Spleen (tissue), 11 donors: ENCODE results near the gene LRRTM4. TPM values are rescaled to one million over a fixed set of nuclear protein-coding genes. Genes with fewer than 3 reads are reported as not detected.

Source experiments
- DNase-seq: peaks from one replicate; pipeline ENCODE4 v3.0.0-alpha.2; 2020
- H3K27ac ChIP-seq, 8 donors: fragments of 200-600 bp; sonication (generic) in 7 of 8; 1 replicate in 4 of 8; 2 replicates in 4 of 8; pipeline versions ENCODE4 v1.5.0 to v1.8.0; 2016 to 2021; ENCODE audit warnings: inconsistent platforms in 4 of 8, mild to moderate bottlenecking in 4 of 8, moderate library complexity in 1 of 8
- H3K27me3 ChIP-seq, 7 donors: fragments of 200-600 bp; sonication (generic) in 6 of 7; replicated peaks in 1 of 7; 1 replicate in 4 of 7; 2 replicates in 3 of 7; pipeline versions ENCODE4 v1.5.0 to v1.8.0; 2016 to 2021; ENCODE audit warnings: inconsistent platforms in 3 of 7, mild to moderate bottlenecking in 1 of 7
- H3K36me3 ChIP-seq, 6 donors: fragments of 200-600 bp; sonication (generic) in 5 of 6; 1 replicate in 4 of 6; 2 replicates in 2 of 6; pipeline versions ENCODE4 v1.5.0 to v1.8.0; 2016 to 2021; ENCODE audit warnings: inconsistent platforms in 2 of 6
- H3K4me1 ChIP-seq, 6 donors: fragments of 200-600 bp; sonication (generic) in 5 of 6; 1 replicate in 3 of 6; 2 replicates in 3 of 6; pipeline versions ENCODE4 v1.5.0 to v1.8.0; 2016 to 2021; ENCODE audit warnings: inconsistent platforms in 3 of 6
- H3K4me3 ChIP-seq, 8 donors: fragments of 200-600 bp; sonication (generic) in 7 of 8; 1 replicate in 4 of 8; 2 replicates in 4 of 8; pipeline versions ENCODE4 v1.5.0 to v1.8.0; 2016 to 2021; ENCODE audit warnings: inconsistent platforms in 4 of 8, mild to moderate bottlenecking in 4 of 8, moderate library complexity in 2 of 8
- H3K9me3 ChIP-seq, 8 donors: fragments of 200-600 bp; sonication (generic) in 7 of 8; 1 replicate in 4 of 8; 2 replicates in 4 of 8; pipeline versions ENCODE4 v1.5.0 to v1.8.0; 2016 to 2021; ENCODE audit warnings: inconsistent platforms in 4 of 8
- POLR2A ChIP-seq, 3 donors: fragments of 450-650 bp; IDR thresholded peaks; one replicate each; pipeline ENCODE4 v1.5.1; 2017; ENCODE audit warnings: antibody characterized with exemption in 3 of 3, mild to moderate bottlenecking in 1 of 3
- POLR2AphosphoS5 ChIP-seq, 3 donors: sonication (generic); formaldehyde crosslinking; IDR thresholded peaks; one replicate each; pipeline ENCODE4 v1.5.1; 2017; ENCODE audit warnings: antibody characterized with exemption in 3 of 3
- WGBS, 5 donors: extraction: QIAGEN DNeasy Blood & Tissue Kit in 3 of 5; methylation state at CpG; one replicate each; pipeline versions ENCODE4 v1.1.5 to v1.1.7; 2013 to 2018; 5-methylcytosine and 5-hydroxymethylcytosine counted together
- intact Hi-C: fragments of 100-400 bp; cut with DNase I; formaldehyde crosslinking; loops from one replicate; pipeline ENCODE4 v1.15.0; 2023; ENCODE audit warnings: low total_unique reads
- polyA plus RNA-seq, 3 donors: library from polyadenylated mRNA; stranded (reverse); fragments of 200-250 nt; gene quantifications; one replicate each; pipeline ENCODE4 v1.2.1, GENCODE V29; 2013
- total RNA-seq, 7 donors: library from RNA; depleted of rRNA in 3 of 7; stranded (reverse); fragments of >200 nt in 3 of 7; fragmentation: NEBNext Ultra II Directional in 4 of 7; extraction: Animal tissue kit (Norgen Biotek cat#: 25700) in 4 of 7; gene quantifications; one replicate each; pipeline versions ENCODE4 v1.1.0 to v1.2.1, GENCODE V29; 2016 to 2021
- TF ChIP-seq, protein P1 (sequence below), 11 experiments: fragments of 200-600 bp in 7 of 11; fragments of 450-650 bp in 4 of 11; sonication (generic) in 4 of 11; IDR thresholded peaks in 8 of 11; conservative IDR thresholded peaks in 3 of 11; 1 replicate in 7 of 11; 2 replicates in 4 of 11; pipeline versions ENCODE4 v1.4.0 to v1.8.0; 2016 to 2021; ENCODE audit warnings: antibody characterized with exemption in 11 of 11, inconsistent platforms in 4 of 11, mild to moderate bottlenecking in 1 of 11
- donor health status: healthy with polysubstance abuse.
- donor health status: DM: no; HTN: no; CAD: no; lungs with moderate emphysema.
- donor health status: DM: no; HTN: no; CAD: no.
- donor health status: Bipolar disorder and iron deficiency.
- donor health status: healthy.
- donor health status: DM: no; HTN: no; CAD: no.
- donor health status: DM: yes; HTN: yes; CAD: no.

Gene LRRTM4
- total and polyA plus RNA-seq, 10 donors: 0.03 to 0.33 (median 0.14) TPM; not detected in 5

GRCh38 chr2:76867854-76868253 lies 654.3 kb downstream of the LRRTM4 start:
- DNase-seq: no peak
- Histone ChIP-seq H3K27ac (no peak overlapping the region), H3K4me3 (no peak overlapping the region), H3K36me3 (no peaks in the 10 kb centered on the region), H3K9me3 (no peaks in the 10 kb centered on the region), H3K4me1 (no peaks in the 10 kb centered on the region), H3K27me3 (no peaks in the 10 kb centered on the region)
- TF ChIP-seq, protein P1, sequence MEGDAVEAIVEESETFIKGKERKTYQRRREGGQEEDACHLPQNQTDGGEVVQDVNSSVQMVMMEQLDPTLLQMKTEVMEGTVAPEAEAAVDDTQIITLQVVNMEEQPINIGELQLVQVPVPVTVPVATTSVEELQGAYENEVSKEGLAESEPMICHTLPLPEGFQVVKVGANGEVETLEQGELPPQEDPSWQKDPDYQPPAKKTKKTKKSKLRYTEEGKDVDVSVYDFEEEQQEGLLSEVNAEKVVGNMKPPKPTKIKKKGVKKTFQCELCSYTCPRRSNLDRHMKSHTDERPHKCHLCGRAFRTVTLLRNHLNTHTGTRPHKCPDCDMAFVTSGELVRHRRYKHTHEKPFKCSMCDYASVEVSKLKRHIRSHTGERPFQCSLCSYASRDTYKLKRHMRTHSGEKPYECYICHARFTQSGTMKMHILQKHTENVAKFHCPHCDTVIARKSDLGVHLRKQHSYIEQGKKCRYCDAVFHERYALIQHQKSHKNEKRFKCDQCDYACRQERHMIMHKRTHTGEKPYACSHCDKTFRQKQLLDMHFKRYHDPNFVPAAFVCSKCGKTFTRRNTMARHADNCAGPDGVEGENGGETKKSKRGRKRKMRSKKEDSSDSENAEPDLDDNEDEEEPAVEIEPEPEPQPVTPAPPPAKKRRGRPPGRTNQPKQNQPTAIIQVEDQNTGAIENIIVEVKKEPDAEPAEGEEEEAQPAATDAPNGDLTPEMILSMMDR (IDR thresholded peaks at IDR 0.05 in 8 of 11, conservative IDR thresholded peaks at IDR 0.05 in 3 of 11): no peak
- TF ChIP-seq POLR2AphosphoS5 (IDR thresholded peaks at IDR 0.05): no peak
- no peak for TF ChIP-seq POLR2A (IDR thresholded peaks at IDR 0.05)
- 24 to 33% (median 26%) methylated on average over 2 of the region's 2 CpGs for WGBS, 5 donors
- intact Hi-C loops: no loop called here

- intact Hi-C loops: no loop called here
- no peak for DNase-seq
- TF ChIP-seq POLR2AphosphoS5 (IDR thresholded peaks at IDR 0.05) (no peak), POLR2A (IDR thresholded peaks at IDR 0.05) (no peak)
- TF ChIP-seq, protein P1 (IDR thresholded peaks at IDR 0.05 in 8 of 11, conservative IDR thresholded peaks at IDR 0.05 in 3 of 11): no peak
- H3K27ac ChIP-seq: no peak overlapping the region
- H3K36me3 ChIP-seq: no peaks in the 10 kb centered on the region
- no peak overlapping the region for H3K4me3 ChIP-seq
- WGBS, 5 donors: 76 to 92% (median 85%) methylated on average over 1 of the region's 1 CpG
- no peaks in the 10 kb centered on the region for H3K4me1 ChIP-seq
- H3K27me3 ChIP-seq: no peaks in the 10 kb centered on the region
- no peaks in the 10 kb centered on the region for H3K9me3 ChIP-seq
Observed at GRCh38 chr2:76866464-76866863, 655.7 kb downstream of the LRRTM4 start.

DNA sequence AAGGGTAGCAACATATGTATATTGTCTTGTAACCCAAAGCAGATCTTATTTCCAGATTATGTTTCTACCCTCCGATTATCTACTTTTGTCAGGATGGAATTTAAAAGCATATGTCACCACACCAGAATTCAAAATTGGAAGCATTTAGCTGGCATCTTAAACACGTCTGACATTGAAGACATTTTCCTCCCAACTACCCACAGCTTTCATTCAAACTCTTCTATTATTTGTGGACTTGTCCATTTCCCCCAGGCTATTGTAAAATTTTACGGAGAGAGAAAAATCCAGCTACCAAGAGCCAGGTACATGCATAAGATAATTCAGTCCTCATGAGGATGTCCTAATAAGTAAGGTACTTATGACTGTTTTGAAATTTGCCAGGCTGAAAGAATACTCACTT lies 659.3 kb downstream of the LRRTM4 start:
- no peaks in the 10 kb centered on the region for H3K9me3 ChIP-seq
- H3K4me1 ChIP-seq: no peaks in the 10 kb centered on the region
- no peak overlapping the region for H3K4me3 ChIP-seq
- no peak overlapping the region for H3K27ac ChIP-seq
- 69 to 85% (median 73%) methylated on average over 3 of the region's 3 CpGs for WGBS, 5 donors
- no peaks in the 10 kb centered on the region for H3K27me3 ChIP-seq
- TF ChIP-seq, protein P1 (IDR thresholded peaks at IDR 0.05 in 8 of 11, conservative IDR thresholded peaks at IDR 0.05 in 3 of 11): no peak
- TF ChIP-seq POLR2A (IDR thresholded peaks at IDR 0.05) (no peak), POLR2AphosphoS5 (IDR thresholded peaks at IDR 0.05) (no peak)
- no peaks in the 10 kb centered on the region for H3K36me3 ChIP-seq
- no peak for DNase-seq
- intact Hi-C loops: no loop called here

DNA sequence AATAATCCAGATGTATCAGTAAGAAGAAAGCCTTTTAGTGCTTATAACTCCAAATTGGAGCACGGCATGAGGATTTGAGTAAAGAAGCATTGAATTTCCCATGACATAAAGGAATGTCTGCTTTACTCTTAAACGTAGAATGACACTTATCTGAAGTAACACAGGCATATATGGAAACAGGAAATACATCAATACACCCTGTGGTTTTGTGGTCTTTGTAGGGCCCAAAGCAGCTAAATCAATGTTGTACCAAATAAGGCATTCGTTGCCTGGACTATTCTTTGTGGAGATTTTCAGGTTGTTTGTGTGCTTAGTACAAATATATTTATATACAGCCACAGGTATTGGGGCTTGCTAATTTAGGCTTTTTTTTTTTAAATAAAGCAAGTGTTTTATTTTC lies 660.5 kb downstream of the LRRTM4 start:
- no peaks in the 10 kb centered on the region for H3K27me3 ChIP-seq
- H3K4me3 ChIP-seq: no peak overlapping the region
- TF ChIP-seq POLR2A (IDR thresholded peaks at IDR 0.05) (no peak), POLR2AphosphoS5 (IDR thresholded peaks at IDR 0.05) (no peak)
- TF ChIP-seq, protein P1 (IDR thresholded peaks at IDR 0.05 in 8 of 11, conservative IDR thresholded peaks at IDR 0.05 in 3 of 11): no peak
- WGBS, 5 donors: 19 to 27% (median 21%) methylated on average over 3 of the region's 3 CpGs
- H3K36me3 ChIP-seq: no peaks in the 10 kb centered on the region
- no peaks in the 10 kb centered on the region for H3K9me3 ChIP-seq
- H3K27ac ChIP-seq: no peak overlapping the region
- no peaks in the 10 kb centered on the region for H3K4me1 ChIP-seq
- no peak for DNase-seq
- intact Hi-C loops: no loop called here
